ENCODE results near the gene BASP1.

DNA sequence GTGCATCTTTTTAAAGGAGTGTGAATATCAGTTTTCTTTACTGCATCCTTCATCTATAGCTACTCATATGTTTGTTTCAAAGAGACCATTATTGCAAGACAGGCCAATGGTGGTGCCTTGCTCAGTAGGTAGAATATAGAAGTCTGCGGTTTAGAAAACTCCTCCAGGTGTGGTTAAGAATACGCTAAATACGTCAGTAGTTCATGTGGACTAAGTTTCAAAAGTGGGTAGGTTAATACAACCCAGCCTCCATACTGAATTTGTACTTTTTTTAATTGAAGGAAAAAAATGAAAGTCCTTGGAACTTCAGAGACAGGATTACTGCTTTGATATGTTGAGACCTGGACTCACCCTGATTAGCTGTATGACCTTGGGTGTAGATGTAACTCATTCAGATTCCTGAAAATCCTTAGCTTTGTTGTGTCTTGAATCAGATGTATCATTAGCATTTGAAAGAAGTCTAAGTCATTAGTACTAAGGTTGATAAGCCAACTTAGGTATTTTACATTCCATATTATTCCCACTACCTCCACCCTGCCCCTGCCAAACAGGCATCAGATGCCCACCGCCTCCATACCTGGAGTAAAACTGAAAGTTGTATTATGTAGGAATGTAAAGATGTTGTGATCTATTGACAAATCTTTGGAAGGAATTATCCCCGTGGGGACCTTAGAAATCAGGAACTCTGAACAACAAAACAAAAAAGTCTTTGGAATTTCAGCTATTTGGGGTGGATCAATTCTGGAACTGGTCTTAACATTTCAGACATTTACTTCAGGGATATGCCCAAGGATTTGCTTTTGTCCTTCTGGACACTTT lies 6.1 kb downstream of the BASP1 start:
- no peak for TF ChIP-seq POLR2A (IDR thresholded peaks at IDR 0.05)
- TF ChIP-seq, protein P1, sequence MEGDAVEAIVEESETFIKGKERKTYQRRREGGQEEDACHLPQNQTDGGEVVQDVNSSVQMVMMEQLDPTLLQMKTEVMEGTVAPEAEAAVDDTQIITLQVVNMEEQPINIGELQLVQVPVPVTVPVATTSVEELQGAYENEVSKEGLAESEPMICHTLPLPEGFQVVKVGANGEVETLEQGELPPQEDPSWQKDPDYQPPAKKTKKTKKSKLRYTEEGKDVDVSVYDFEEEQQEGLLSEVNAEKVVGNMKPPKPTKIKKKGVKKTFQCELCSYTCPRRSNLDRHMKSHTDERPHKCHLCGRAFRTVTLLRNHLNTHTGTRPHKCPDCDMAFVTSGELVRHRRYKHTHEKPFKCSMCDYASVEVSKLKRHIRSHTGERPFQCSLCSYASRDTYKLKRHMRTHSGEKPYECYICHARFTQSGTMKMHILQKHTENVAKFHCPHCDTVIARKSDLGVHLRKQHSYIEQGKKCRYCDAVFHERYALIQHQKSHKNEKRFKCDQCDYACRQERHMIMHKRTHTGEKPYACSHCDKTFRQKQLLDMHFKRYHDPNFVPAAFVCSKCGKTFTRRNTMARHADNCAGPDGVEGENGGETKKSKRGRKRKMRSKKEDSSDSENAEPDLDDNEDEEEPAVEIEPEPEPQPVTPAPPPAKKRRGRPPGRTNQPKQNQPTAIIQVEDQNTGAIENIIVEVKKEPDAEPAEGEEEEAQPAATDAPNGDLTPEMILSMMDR (IDR thresholded peaks at IDR 0.05), result no peak
